ENCODE measurements around the gene NELFB. TPM values are rescaled to one million over a fixed set of nuclear protein-coding genes. Genes with fewer than 3 reads are reported as not detected.

Gene NELFB
- total RNA-seq, 1 experiment from 2014 or later, result 72.6 TPM

DNA sequence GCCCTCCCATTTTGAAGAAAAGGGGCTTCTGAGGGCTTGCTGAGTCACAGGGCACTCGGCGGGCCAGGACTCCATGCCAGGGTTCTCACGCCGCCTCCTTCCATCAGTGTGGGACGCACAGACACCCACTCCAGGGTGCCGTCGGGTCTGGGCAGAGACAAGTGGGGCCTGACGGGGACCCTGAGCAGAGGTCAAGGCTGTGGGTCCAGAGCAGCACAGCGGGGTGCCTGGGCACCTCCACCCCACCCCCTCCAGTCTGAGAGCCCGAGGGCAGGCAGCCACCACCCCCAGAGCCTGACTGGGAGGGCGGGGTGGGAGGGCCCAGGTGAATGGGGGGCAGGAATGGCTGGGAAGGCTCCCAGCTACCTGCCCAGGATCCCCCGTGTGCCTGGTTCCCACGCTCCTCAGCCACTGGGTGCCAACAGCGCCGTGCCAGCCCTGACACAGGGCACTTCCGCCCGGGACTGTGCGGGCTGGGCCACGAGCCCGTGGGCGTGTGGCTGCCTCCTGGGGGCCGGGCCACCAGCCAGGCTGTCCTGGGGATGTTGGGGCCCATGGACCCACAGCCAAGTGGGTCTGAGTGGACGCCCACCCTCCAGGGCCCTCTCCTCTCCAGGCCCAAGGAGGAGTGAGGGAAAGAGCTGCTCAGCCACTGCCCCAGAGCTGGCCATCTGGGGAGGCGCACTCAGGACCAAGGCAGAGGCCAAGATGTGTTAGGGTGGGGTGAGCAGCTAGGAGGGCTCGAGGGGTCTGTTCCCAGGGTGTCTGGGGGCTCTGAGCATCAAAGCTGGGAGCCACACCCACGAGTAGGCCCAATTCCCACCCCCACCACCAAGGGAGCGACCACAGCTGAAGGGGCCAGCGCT, 57.1 kb downstream of the NELFB start:
- no TSS peak for BruUV-seq (replicated peaks)
- peaks cover 13% of the 10 kb centered on the region for H3K4me1 ChIP-seq (ENCODE audit: insufficient read depth, low read length, poor library complexity, severe bottlenecking)
- no peaks in the 10 kb centered on the region for H3K27me3 ChIP-seq (replicated peaks; ENCODE audit: insufficient read depth, low read depth, low read length, poor library complexity)
- no peaks in the 10 kb centered on the region for H3K36me3 ChIP-seq (ENCODE audit: insufficient read depth, low read length, poor library complexity, severe bottlenecking)
- no peak overlapping the region for H3K27ac ChIP-seq (ENCODE audit: low read depth, low read length, poor library complexity, severe bottlenecking)
- TF ChIP-seq, protein P1, sequence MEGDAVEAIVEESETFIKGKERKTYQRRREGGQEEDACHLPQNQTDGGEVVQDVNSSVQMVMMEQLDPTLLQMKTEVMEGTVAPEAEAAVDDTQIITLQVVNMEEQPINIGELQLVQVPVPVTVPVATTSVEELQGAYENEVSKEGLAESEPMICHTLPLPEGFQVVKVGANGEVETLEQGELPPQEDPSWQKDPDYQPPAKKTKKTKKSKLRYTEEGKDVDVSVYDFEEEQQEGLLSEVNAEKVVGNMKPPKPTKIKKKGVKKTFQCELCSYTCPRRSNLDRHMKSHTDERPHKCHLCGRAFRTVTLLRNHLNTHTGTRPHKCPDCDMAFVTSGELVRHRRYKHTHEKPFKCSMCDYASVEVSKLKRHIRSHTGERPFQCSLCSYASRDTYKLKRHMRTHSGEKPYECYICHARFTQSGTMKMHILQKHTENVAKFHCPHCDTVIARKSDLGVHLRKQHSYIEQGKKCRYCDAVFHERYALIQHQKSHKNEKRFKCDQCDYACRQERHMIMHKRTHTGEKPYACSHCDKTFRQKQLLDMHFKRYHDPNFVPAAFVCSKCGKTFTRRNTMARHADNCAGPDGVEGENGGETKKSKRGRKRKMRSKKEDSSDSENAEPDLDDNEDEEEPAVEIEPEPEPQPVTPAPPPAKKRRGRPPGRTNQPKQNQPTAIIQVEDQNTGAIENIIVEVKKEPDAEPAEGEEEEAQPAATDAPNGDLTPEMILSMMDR (conservative IDR thresholded peaks at IDR 0.05; ENCODE audit: low read depth, low read length), result no peak
- TF ChIP-seq EZH2 (IDR thresholded peaks at IDR 0.05; ENCODE audit: borderline replicate concordance, low read depth, low read length, poor library complexity, severe bottlenecking), result no peak
- ChIA-PET CTCF (no interaction called here), POLR2A (ENCODE audit: low non-redundant PET) (no interaction called here)
- DNase-seq (ENCODE audit: low spot score), result no peak
- H3K4me3 ChIP-seq (ENCODE audit: low read depth, low read length, poor library complexity, severe bottlenecking), result no peak overlapping the region
- intact Hi-C loops (cut with micrococcal nuclease; ENCODE audit: unreplicated experiment), result no loop called here
- H3K9me3 ChIP-seq (ENCODE audit: low read depth, low read length, poor library complexity, severe bottlenecking), result no peaks in the 10 kb centered on the region

DNA sequence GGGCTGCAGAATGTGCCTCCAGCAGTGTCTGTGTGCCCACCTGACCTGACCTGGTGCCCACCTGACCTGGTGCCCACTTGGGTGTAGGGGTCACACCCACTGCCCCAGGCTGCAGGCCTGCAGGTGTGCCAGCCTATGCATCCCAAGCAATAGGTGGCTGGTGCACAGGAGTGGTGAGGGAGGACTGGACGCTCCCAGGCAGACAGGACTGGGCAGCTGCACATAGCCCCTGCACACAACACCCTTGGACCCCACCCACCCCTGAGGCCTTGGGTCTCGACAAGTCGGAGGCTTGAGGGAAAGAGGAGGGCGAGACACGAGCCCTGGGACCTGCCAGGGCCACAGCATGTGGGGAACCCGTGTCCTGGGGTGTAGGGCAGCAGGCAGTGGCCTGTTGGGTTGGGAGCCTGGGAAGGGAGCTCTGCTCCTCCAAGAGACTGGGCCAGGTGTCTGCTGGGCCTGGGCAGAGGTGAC, 57.8 kb downstream of the NELFB start:
- ChIA-PET CTCF (no interaction called here), POLR2A (ENCODE audit: low non-redundant PET) (no interaction called here)
- Histone ChIP-seq H3K4me3 (ENCODE audit: low read depth, low read length, poor library complexity, severe bottlenecking) (no peak overlapping the region), H3K4me1 (ENCODE audit: insufficient read depth, low read length, poor library complexity, severe bottlenecking) (peaks cover 13% of the 10 kb centered on the region), H3K9me3 (ENCODE audit: low read depth, low read length, poor library complexity, severe bottlenecking) (no peaks in the 10 kb centered on the region), H3K36me3 (ENCODE audit: insufficient read depth, low read length, poor library complexity, severe bottlenecking) (no peaks in the 10 kb centered on the region), H3K27me3 (replicated peaks; ENCODE audit: insufficient read depth, low read depth, low read length, poor library complexity) (no peaks in the 10 kb centered on the region), H3K27ac (ENCODE audit: low read depth, low read length, poor library complexity, severe bottlenecking) (no peak overlapping the region)
- TF ChIP-seq, protein P1 (conservative IDR thresholded peaks at IDR 0.05; ENCODE audit: low read depth, low read length), result no peak
- no peak for TF ChIP-seq EZH2 (IDR thresholded peaks at IDR 0.05; ENCODE audit: borderline replicate concordance, low read depth, low read length, poor library complexity, severe bottlenecking)
- intact Hi-C loops (cut with micrococcal nuclease; ENCODE audit: unreplicated experiment), result no loop called here
- no TSS peak for BruUV-seq (replicated peaks)
- DNase-seq (ENCODE audit: low spot score), result no peak

DNA sequence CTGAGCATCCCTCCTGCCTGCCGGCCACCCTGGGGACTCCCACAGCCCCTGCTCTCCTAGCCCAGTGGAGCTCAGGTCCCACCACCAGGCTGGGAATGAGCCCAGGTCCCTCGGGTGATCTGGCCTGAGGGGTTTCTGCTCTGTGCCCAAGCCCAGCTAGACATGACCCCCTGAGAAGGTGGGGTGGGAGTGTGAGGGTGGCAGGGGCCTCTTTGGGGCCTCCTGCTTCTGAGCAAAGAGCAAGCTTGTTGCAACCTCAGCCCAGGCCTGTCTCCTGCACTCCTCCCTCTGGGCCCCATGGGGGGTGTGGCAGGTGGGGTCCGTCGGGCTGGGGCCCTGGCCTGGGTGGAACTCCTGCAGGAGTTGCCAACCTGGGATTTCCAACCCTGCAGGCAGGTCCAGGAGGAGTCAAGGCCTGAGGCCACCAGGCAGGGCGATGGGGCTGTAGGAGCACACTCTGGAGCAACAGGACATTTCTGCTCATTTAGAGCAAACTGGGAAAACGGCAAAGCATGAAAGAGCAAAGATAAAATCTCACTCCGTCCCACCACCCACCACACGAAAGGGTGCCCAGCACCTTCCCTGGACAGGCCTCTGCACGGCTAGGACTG, 58.3 kb downstream of the NELFB start:
- H3K27ac ChIP-seq (ENCODE audit: low read depth, low read length, poor library complexity, severe bottlenecking), result no peak overlapping the region

More for the DNA sequence above, 58.3 kb downstream of the NELFB start:
- intact Hi-C loops (cut with micrococcal nuclease; ENCODE audit: unreplicated experiment), result no loop called here
- Histone ChIP-seq H3K36me3 (ENCODE audit: insufficient read depth, low read length, poor library complexity, severe bottlenecking) (no peaks in the 10 kb centered on the region), H3K4me3 (ENCODE audit: low read depth, low read length, poor library complexity, severe bottlenecking) (no peak overlapping the region), H3K9me3 (ENCODE audit: low read depth, low read length, poor library complexity, severe bottlenecking) (no peaks in the 10 kb centered on the region), H3K4me1 (ENCODE audit: insufficient read depth, low read length, poor library complexity, severe bottlenecking) (peaks cover 13% of the 10 kb centered on the region), H3K27me3 (replicated peaks; ENCODE audit: insufficient read depth, low read depth, low read length, poor library complexity) (no peaks in the 10 kb centered on the region)
- ChIA-PET CTCF (no interaction called here), POLR2A (ENCODE audit: low non-redundant PET) (no interaction called here)
- no TSS peak for BruUV-seq (replicated peaks)
- TF ChIP-seq, protein P1 (conservative IDR thresholded peaks at IDR 0.05; ENCODE audit: low read depth, low read length), result no peak
- TF ChIP-seq EZH2 (IDR thresholded peaks at IDR 0.05; ENCODE audit: borderline replicate concordance, low read depth, low read length, poor library complexity, severe bottlenecking), result no peak
- no peak for DNase-seq (ENCODE audit: low spot score)
